NCI-H748 treated with DMSO at 0.1 percent for 48 hours (cell line): Measurements from ENCODE around the gene MCOLN2.
A peak's percentile ranks its signal among the peaks of the same experiment; 100 is the strongest.
"Not testable (repeated sequence)": the region's sequence is repeated elsewhere in the genome, so short reads cannot be mapped to it uniquely, and the experiment has no call there.

ENCODE experiments used
- DNase-seq: peaks from one replicate; lab custom pipeline; 2025; lab: John Stamatoyannopoulos, UW

Gene MCOLN2

GRCh38 chr1:84941843-84942242 is 55.1 kb downstream of the MCOLN2 start:
- DNase-seq: no peak

- DNase-seq: no peak
Measured at GRCh38 chr1:84940481-84940880, 56.4 kb downstream of the MCOLN2 start.

GRCh38 chr1:84939761-84940160 is 57.2 kb downstream of the MCOLN2 start:
- DNase-seq: no peak

GRCh38 chr1:84939151-84939550 is 57.8 kb downstream of the MCOLN2 start:
- no peak for DNase-seq

- DNase-seq: peak; percentile 53
Measured at GRCh38 chr1:84936116-84936810, 60.6 kb downstream of the MCOLN2 start.

GRCh38 chr1:84933011-84933611 is 63.8 kb downstream of the MCOLN2 start:
- no peak for DNase-seq

- no peak for DNase-seq
Measured at GRCh38 chr1:84930831-84931230, 66.1 kb downstream of the MCOLN2 start.

GRCh38 chr1:84930329-84930728 is 66.6 kb downstream of the MCOLN2 start:
- no peak for DNase-seq

- no peak for DNase-seq
Measured at GRCh38 chr1:84929581-84929980, 67.3 kb downstream of the MCOLN2 start.

- no peak for DNase-seq
Measured at GRCh38 chr1:84928979-84929378, 67.9 kb downstream of the MCOLN2 start.

GRCh38 chr1:84923317-84923716 is 73.6 kb downstream of the MCOLN2 start:
- DNase-seq: no peak

GRCh38 chr1:84920159-84920558 is 76.8 kb downstream of the MCOLN2 start:
- no peak for DNase-seq

- no peak for DNase-seq
Measured at GRCh38 chr1:84919461-84919970, 77.4 kb downstream of the MCOLN2 start.

GRCh38 chr1:84918726-84919336 is 78.1 kb downstream of the MCOLN2 start:
- no peak for DNase-seq

GRCh38 chr1:84916897-84917296 is 80.0 kb downstream of the MCOLN2 start:
- no peak for DNase-seq

GRCh38 chr1:84913555-84913892 is 83.4 kb downstream of the MCOLN2 start:
- no peak for DNase-seq

- DNase-seq: no peak
Measured at GRCh38 chr1:84912726-84913554, 84.0 kb downstream of the MCOLN2 start.

- DNase-seq: not testable (repeated sequence)
Measured at GRCh38 chr1:84908746-84909464, 88.0 kb downstream of the MCOLN2 start.

- DNase-seq: no peak
Measured at GRCh38 chr1:84907095-84907827, 89.7 kb downstream of the MCOLN2 start.

GRCh38 chr1:84902727-84903126 is 94.2 kb downstream of the MCOLN2 start:
- DNase-seq: not testable (repeated sequence)

- no peak for DNase-seq
Measured at GRCh38 chr1:84899969-84900368, 96.9 kb downstream of the MCOLN2 start.
